Hematopoietic multipotent progenitor cell (in vitro differentiated cells): Measurements from ENCODE around the gene DSCAM. TPM values are rescaled to one million over a fixed set of nuclear protein-coding genes. Genes with fewer than 3 reads are reported as not detected.
"Not testable (repeated sequence)": the region's sequence is repeated elsewhere in the genome, so short reads cannot be mapped to it uniquely, and the experiment has no call there.

ENCODE experiments used
- DNase-seq, 3 donors: peaks; one replicate each; pipeline ENCODE4 v3.0.0-alpha.2; 2011 to 2015; ENCODE audit warnings: low read depth in 2 of 3, low spot score in 2 of 3
- total RNA-seq: library from RNA; depleted of rRNA; stranded (reverse); fragments of >200 nt; gene quantifications from one replicate; pipeline ENCODE4 v1.2.3, GENCODE V29; 2012

DSCAM gene
- total RNA-seq, 1 donor: not detected

DNA sequence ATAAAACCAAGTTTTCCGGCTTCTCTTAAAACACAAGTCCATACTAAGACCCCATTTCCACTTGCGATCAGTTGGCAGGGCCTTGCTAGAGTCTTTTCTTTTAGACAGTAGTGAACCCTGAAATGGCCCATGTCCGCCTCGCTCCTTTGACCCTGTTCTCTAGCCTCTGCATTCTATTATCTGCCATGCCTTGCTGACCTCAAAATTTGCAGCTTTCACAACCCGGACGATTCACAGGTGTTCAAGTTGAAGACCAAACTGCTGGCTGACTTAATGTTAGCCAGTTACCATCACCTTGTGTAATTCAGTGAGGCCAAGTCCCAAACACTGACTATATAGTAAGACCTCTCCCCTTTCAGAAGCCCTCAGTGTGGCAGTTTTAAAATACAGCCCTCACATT lies 805.5 kb downstream of the DSCAM start:
- DNase-seq: no peak

DNA sequence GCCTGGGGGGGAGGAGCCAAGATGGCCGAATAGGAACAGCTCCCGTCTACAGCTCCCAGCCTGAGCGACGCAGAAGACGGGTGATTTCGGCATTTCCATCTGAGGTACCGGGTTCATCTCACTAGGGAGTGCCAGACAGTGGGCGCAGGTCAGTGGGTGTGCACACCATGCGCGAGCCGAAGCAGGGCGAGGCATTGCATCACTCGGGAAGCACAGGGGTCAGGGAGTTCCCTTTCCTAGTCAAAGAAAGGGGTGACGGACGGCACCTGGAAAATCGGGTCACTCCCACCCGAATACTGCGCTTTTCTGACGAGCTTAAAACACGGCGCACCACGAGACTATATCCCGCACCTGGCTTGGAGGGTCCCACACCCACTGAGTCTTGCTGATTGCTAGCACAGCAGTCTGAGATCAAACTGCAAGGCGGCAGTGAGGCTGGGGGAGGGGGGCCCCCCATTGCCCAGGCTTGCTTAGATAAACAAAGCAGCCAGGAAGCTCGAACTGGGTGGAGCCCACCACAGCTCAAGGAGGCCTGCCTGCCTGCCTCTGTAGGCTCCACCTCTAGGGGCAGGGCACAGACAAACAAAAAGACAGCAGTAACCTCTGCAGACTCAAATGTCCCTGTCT lies 813.7 kb downstream of the DSCAM start:
- DNase-seq: not testable (repeated sequence)

DNA sequence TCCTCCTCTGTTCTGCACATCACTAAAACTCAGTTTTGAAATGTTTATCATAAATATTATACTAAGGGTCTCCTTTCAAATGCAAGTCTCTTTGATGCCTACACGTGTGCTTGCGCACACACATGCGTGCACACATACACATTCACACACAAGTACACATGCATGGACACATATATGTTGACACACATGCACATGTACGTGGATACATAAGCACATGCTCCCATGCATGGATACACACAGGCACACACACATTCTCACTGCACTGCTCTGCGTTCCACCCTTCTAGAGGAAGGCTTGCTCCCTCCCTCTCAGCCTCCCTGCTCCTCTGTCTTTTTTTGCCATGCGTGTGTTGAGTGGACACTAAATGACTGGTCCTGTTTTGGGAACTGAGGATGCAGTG lies 817.1 kb downstream of the DSCAM start:
- DNase-seq: no peak

DNA sequence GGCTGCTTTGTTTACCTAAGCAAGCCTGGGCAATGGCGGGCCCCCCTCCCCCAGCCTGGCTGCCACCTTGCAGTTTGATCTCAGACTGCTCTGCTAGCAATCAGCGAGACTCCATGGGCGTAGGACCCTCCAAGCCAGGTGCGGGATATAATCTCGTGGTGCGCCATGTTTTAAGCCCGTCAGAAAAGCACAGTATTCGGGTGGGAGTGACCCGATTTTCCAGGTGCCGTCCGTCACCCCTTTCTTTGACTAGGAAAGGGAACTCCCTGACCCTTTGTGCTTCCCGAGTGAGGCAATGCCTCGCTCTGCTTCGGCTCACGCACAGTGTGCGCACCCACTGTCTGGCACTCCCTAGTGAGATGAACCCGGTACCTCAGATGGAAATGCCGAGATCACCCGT lies 818.6 kb downstream of the DSCAM start:
- DNase-seq: not testable (repeated sequence)

DNA sequence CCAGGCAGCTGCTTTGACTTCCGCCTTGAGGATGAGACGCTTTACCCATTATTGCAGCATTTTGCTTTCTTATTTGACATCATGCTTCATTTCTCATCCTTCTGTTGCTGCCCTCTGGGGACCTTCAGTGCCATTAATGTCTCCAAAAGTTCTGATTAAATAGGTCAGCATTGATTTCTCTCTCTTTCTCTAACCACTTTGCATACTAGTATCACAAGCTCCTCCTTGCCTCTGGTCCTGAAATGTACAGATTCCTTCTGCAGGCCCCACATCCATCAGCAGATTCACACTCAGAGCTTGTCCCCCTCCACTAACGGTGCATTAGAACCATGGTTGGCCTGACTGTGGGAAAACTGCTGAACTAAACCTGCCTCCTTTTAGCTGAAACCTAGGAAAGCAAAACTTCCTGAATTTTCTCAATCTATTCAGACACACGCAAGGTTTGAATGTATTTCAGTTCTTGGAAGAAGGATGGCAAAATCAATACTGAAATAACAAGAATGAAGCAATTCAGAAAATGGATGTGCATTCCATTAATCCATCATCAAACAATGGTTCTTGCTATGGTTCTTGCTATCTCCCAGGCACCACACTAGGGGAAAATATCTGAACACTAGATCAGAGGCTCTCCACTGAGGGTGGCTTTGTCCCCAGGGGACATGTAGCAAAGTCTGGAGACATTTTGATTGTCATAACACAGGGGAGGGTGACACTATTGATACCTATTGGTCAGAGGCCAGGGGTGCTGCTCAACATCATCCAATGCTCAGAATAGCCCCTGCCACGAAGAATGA lies 825.2 kb downstream of the DSCAM start:
- DNase-seq: no peak

DNA sequence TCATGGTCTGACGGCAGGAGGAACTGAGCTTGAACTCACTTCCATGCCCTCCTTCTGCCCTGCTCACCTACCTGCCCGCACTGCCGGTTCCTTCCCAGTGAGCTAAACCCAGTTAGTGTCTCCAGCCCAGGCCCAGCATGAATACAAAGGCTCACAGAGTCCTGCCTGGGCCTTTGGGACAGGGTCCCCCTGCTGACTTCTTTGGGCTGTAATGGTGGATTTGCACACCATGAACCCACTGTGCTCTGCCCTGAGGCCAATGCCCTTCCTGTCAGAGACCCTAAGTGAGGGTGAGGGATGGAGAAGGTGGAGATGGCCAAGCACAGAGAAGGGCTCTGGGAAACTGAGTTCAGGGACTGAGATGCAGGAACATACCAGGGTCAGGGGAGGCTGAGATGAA lies 826.3 kb downstream of the DSCAM start:
- no peak for DNase-seq

DNA sequence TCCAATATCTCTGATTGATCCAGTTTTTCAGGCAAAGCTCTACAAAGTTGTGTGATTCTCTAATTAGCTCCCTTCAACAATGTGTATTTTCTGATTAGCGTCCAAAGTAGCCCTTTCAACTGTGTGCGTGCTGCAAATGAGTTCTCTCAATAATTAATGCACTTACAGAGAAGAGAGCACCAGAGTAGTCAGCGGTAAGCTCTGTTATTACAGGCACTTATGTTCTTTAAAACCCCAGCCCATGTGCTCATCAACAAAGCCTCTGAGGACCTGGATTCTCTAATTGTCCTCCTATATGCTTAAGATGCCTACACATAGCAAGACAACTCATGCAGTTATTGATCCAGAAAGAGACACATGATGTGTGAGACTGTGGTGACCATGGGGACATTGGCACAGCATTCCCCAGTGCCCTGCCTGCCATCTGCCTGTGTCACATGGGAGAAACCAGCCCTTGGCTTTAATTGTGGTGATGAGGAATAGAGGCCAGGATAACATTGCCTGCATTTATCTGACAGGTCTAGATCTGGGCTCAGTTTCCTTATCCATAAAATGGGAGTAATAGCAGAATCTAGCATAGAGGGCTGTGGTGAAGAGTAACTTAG lies 828.0 kb downstream of the DSCAM start:
- no peak for DNase-seq

DNA sequence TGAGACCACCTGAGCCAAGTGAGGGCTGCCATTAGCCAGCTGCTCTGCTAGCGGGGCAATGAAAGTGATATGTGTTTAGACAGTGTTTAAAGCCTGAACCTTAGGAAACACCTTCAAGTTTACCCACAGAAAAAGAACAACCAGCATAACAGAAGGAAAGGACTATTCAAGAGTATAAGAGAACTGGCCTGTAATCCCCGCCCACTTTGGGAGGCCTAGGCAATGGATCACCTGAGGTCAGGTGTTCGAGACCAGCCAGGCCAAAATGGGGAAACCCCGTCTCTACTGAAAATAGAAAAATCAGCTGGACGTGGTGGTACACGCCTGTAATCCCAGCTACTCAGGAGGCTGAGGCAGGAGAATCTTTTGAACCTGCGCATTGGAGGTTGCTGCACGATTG lies 830.3 kb downstream of the DSCAM start:
- DNase-seq: no peak

DNA sequence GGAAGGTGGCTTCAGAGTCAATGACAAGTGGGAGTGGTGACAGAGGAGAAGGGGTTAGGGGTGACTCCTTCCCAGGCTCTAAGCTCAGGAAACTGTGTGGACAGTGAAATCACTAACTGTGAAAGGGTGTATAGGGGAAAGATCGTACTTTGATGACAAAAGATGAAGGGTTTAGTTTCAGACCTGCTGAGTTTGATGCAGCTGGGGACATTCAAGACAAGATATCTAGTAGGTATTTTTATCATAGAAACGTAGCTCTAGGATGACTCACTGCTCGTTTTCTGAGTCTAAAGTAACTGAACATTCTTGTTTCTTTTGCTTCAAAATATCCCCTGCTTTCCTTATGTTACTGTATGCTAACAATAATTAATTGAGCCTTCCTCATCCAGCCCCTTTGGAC lies 830.7 kb downstream of the DSCAM start:
- DNase-seq: no peak

DNA sequence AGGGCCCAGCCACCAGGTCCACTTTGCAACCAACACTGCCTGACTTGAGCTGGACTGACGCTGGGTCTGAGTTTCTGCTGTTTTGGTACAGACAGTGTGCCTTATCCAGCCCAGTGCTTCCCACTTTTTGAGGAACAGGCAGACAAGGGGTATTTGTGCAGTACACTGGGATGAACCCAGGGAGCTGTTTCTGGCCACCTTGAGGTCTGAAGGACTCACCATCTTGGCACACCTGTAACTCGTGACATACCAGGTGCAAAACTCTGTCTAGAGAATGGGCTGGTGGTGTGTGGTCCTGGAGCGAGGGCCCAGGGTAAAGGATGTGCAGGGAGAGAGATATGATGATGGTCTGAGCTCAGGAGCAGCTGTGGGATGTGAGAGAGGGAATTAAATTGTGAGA lies 831.1 kb downstream of the DSCAM start:
- no peak for DNase-seq

DNA sequence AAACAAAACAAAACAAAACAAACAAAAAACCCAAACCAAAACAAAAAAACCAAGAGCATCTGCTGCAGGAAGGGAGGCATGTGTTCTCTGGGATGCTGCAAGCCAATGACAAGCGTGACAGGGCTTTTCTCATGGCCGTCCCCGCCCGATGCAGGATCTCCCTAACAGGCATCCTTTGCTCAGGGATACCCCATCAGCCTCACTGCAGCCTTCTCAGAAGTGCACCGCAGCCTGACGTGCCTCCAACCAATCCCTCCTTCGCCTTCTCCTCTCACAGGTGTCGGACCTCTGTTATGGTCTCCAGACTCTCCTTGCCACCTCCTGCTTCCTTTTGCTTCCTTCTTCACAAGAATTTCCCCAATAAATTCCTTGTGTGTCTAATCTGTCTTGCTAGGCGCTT lies 832.6 kb downstream of the DSCAM start:
- no peak for DNase-seq

DNA sequence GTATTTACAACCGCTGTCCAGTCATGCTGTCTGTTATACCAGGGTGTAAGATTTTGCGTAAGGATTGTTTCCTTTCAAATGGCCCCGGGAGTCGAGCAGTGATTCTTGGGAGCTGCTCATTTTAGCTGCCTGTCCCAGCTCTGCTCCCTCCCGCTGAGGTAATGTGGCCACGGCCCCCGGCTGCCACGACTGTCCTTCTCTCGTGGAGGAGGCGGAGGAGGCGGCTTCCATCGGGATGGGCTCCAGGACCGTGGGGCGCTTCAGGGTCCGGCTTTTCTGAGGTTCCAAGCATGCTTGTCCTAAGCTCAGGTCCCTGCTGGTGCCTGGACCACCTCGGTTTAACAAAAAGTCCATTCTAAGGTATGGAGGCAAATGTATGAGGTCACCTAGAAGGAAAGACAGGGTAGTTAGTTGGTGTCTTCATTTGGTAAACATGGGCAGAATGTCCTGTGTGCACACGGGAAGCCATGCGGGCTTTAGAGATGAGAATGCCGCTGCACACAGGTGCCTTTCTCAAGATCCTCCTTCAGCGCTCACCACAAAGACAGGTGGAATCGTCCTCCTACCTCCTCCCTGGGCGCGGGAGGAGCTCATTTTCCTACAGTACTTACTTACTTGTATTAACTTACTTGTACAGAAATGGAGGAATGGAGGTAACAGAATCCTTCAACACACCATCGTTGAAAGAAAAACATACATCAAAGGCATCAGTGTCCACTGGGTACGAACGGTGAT lies 833.8 kb downstream of the DSCAM start:
- no peak for DNase-seq

DNA sequence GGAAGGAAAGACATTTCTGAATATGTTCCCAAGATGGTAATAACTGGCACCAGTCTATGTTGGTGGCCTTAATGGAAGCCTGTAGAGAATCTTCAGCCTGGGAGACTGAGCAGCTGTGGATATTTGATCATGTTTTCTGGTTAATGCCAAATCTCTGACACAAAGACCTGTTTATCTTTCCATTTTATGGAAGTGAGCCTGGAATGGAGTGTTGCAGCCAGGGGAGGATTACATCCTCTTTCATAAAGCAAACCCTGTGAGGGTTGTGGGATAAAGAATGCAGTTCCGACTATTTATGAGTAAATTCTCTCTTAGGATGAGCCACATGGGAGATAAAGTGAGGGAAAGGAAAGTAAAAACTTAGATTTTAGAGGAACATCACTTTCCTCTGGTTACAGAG lies 835.6 kb downstream of the DSCAM start:
- no peak for DNase-seq

DNA sequence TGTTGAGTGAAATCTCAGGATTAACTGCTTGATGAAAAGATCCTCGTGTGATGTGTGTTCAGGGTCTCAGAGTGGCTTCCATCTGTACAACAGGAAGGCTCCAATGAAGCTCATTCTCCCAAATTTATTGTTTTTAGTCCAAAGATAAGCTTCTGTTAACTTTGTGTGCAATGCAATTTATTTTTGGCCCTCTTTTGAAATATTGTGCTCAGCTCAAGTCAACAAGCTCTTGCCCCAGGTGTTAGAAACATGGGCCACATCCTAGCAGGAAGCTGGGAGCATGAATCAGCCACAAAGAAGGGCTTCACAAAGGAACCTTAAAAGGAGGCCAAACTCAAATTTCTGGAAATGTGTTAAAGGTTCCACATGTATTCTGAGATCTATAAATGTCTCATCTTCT lies 844.0 kb downstream of the DSCAM start:
- no peak for DNase-seq

DNA sequence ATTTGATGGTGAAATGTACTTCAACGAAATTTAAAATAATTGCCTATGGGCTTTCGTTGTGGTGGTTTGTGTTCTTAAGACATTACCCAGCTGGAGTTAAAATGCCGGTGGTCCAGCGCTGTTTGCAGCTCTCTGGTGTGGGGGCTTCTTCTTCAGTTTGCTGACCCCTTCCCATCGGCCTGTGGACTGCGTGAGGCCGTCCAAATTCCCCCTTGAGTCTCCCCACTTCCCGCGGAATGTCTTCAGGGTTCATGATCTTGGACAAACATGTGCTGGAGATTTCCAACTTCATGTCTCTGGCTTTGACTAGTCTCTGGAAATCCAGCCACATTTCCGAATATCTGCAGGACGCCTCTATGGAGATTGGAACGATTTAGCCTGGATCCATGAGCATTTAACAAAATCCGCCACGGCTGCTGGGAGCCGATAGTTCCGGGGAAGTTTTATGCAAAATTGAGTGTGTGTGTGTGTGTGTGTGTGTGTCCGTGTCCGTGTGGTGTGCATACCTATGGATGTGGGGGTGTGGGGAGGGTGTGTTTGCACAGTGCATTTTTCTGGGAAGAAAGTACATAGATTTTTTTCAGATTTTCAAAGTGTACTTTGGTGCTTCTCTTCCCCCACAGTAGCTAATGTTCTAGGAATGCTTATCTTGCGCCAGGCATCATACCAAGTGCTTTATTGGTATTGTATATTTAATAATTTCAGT lies 862.5 kb downstream of the DSCAM start:
- no peak for DNase-seq

DNA sequence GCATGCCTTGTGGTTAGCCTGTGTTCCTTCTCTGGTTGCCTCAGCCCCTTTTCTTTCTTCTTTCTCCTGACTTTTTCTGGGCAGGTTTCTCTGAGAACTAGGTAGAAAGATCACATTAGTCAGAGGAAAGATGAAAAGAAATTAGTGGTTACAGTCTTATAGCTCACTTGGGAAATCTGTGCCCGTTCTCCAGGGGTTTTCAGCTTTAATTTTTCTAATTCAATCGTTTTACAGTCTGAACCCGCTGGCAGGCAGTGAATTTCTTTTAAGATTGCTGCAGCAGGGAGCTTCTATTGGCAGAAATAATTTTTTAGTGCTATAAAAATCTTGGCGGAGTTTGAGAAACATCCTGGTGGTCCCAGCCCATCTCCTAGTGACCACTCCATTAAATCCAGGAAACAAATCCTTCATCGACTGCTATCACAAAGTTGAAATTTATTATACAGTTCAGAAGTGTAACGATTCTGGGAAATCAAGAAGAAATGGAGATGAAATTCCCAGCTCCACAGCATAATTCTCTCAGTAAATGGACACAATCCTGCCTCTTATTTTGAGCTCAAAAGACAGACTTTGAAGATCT lies 866.6 kb downstream of the DSCAM start:
- DNase-seq: no peak

DNA sequence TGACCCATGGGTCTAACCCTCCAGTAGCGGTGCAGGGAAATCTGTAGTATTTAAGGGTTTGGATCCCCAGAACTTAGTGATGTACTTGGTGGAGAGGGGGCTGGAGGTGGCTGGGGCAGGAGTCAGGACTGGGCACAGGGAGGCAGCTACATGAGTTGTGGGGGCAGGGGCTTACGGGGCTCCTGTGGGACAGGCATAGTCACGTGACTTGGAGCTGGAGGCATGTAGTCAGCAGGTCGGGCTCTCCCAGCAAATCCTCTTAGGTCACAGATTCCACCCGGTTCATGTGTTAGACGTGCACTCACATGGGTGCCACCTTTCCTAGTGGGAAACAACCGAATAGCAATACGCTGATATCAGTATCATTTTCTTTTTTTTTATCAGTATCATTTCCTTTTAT lies 867.6 kb downstream of the DSCAM start:
- DNase-seq: no peak

DNA sequence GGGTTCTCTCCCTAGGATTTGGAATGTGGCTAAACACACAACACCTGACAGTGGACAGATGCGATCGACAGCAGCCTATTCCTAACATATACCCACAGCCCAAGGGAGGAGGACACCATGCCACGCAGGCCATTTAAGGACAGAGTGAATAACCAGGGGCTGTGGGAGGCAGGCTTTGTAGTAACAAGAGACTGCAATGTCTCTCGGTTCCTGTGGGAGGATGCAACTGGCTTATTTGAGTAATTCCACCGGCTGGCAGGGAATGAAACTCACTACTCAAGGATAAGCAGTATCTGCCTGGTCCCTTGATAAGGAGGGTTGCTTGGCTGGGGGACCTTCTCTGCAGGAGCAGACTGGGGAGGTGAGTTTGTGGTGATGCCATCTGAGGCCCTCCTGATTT lies 870.2 kb downstream of the DSCAM start:
- DNase-seq: no peak

DNA sequence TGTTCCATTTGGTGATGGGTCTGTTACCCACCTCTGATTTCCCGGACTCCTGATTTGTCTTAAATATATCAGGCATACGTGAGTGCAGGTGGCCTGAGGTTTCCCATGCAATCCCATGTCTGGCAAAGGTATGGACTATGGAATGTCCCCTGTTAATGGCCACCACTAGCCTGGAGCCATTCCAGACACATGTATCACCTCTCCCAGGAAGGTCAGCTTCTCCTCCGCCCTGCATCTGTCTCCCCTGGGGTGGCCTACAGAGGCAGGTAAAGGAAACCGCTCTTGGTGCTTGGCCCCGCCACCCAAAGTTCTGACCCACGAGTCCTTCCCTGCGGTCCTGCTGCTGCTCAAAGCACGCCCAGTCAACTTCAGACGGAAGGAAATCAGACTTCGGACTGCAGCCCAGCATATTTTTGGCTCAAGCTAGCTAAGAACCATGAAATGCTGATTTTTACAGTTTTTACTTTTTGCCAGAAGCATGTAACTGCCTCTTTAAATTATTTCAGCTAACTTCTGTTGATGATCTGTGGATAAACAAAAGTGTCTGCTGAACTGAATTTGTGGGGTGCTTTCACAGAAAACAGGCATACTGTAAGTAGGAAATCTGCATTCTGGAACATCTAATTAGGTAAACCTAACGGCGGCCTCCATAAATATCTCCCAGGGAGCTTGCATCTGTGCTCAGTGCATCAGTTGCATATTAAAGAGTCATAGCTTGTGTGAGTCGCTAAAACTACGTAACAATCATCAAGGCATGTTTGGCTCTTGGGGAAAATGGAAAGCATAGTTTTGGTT lies 873.8 kb downstream of the DSCAM start:
- DNase-seq: no peak

DNA sequence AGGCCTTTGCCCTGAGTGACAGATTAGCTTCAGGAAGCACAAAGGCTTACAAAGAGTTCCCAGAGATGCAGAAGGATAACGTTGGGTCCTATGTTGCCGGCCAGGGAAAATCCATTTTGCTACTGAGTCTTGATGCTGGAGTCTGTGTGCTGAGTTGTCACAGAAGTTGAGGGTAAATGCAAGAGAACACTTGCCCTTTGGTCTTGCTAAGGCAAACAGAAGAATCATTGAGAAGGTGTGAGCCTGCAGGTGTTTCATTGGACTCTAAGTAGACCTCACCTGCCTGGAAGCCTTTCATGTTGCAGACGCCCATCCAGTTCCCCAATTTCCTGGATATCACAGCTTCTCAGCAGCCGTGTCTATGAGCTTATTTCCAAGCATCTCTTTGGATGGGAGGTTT lies 874.5 kb downstream of the DSCAM start:
- DNase-seq: no peak
